Upper lobe of left lung (tissue), 6 donors: Measurements from ENCODE around the gene CSK. TPM values are rescaled to one million over a fixed set of nuclear protein-coding genes. Genes with fewer than 3 reads are reported as not detected.

Experiments used
- ATAC-seq, 2 donors: fragments of 200-7000 bp; cut with Tn5 transposase; one replicate each; pipeline ENCODE4 v1.9.1; 2022; ENCODE audit warnings: mild to moderate bottlenecking in 2 of 2, moderate library complexity in 2 of 2; ENCODE audit not compliant: low FRiP score in 2 of 2
- DNase-seq, 2 donors: peaks; one replicate each; pipeline ENCODE4 v3.0.0-alpha.2; 2019 to 2020
- H3K27ac ChIP-seq, 4 donors: fragments of 200-600 bp; sonication (generic); one replicate each; pipeline ENCODE4 v1.5.1; 2016 to 2019
- H3K27me3 ChIP-seq, 4 donors: fragments of 200-600 bp; sonication (generic); one replicate each; pipeline ENCODE4 v1.5.1; 2017 to 2019
- H3K36me3 ChIP-seq, 4 donors: fragments of 200-600 bp; sonication (generic); one replicate each; pipeline ENCODE4 v1.5.1; 2016 to 2019
- H3K4me1 ChIP-seq, 4 donors: fragments of 200-600 bp; sonication (generic); one replicate each; pipeline ENCODE4 v1.5.1; 2018 to 2019
- H3K4me3 ChIP-seq, 4 donors: fragments of 200-600 bp; sonication (generic); one replicate each; pipeline ENCODE4 v1.5.1; 2017 to 2019; ENCODE audit warnings: mild to moderate bottlenecking in 2 of 4, moderate library complexity in 1 of 4
- H3K9me3 ChIP-seq, 4 donors: fragments of 200-600 bp; sonication (generic); one replicate each; pipeline ENCODE4 v1.5.1; 2018 to 2019
- CTCF ChIP-seq, 6 experiments: fragments of 450-650 bp in 4 of 6; fragments of 200-600 bp in 2 of 6; sonication (generic) in 2 of 6; IDR thresholded peaks; one replicate each; pipeline ENCODE4 v1.5.1; 2016 to 2019; ENCODE audit warnings: antibody characterized with exemption in 6 of 6
- EP300 ChIP-seq, 4 donors: sonication (generic); formaldehyde crosslinking; IDR thresholded peaks; one replicate each; pipeline ENCODE4 v1.5.1; 2017; ENCODE audit warnings: antibody characterized with exemption in 4 of 4, control low read depth in 2 of 4
- POLR2A ChIP-seq, 4 donors: fragments of 450-650 bp; IDR thresholded peaks; one replicate each; pipeline ENCODE4 v1.5.1; 2016 to 2017; ENCODE audit warnings: antibody characterized with exemption in 4 of 4, mild to moderate bottlenecking in 2 of 4
- POLR2AphosphoS5 ChIP-seq, 2 donors: sonication (generic); formaldehyde crosslinking; IDR thresholded peaks; one replicate each; pipeline ENCODE4 v1.5.1; 2017; ENCODE audit warnings: antibody characterized with exemption in 2 of 2
- WGBS, 2 donors: methylation state at CpG; one replicate each; pipeline ENCODE4 v1.1.5; 2017 to 2018; 5-methylcytosine and 5-hydroxymethylcytosine counted together
- total RNA-seq, 6 donors: library from RNA; depleted of rRNA in 4 of 6; stranded (reverse); fragments of >200 nt in 4 of 6; gene quantifications; one replicate each; pipeline versions ENCODE4 v1.1.0 to v1.2.1, GENCODE V29; 2016 to 2021
- donor health status: DM: no; HTN: no; CAD: no; lungs with moderate emphysema.
- donor health status: DM: no; HTN: yes; CAD: no; lungs with severe emphysema.

CSK gene
- total RNA-seq, 6 donors from 2014 or later, result 32.7 to 104 (median 64.8) TPM

- DNase-seq, result no peak
- WGBS, 2 donors, result 87 to 90% methylated on average over 3 of the region's 3 CpGs
- no peak for ATAC-seq
- TF ChIP-seq POLR2AphosphoS5 (IDR thresholded peaks at IDR 0.05) (no peak), EP300 (IDR thresholded peaks at IDR 0.05) (no peak), POLR2A (IDR thresholded peaks at IDR 0.05) (no peak), CTCF (IDR thresholded peaks at IDR 0.05) (no peak)
- Histone ChIP-seq H3K27me3 (no peaks in the 10 kb centered on the region), H3K27ac (no peak overlapping the region), H3K4me1 (peaks cover 0 to 8% (median 0%) of the 10 kb centered on the region in 4 donors), H3K9me3 (no peaks in the 10 kb centered on the region), H3K36me3 (no peaks in the 10 kb centered on the region), H3K4me3 (no peak overlapping the region)
These were observed 28.1 kb downstream of the CSK start for GRCh38 chr15:74809956-74810355.

- 61 to 74% methylated on average over 8 to 11 of the region's 12 CpGs for WGBS, 2 donors
- no peaks in the 10 kb centered on the region for H3K27me3 ChIP-seq
- no peak for TF ChIP-seq EP300 (IDR thresholded peaks at IDR 0.05)
- no peak for TF ChIP-seq POLR2A (IDR thresholded peaks at IDR 0.05)
- no peak within 1 kb of the TSS for H3K4me3 ChIP-seq
- no peak within 1 kb of the TSS for H3K27ac ChIP-seq
- no peak for ATAC-seq
- no peaks in the 10 kb centered on the region for H3K9me3 ChIP-seq
- H3K4me1 ChIP-seq, result peaks cover 0 to 8% (median 0%) of the 10 kb centered on the region in 4 donors
- no peaks in the 10 kb centered on the region for H3K36me3 ChIP-seq
- no peak for DNase-seq
These were observed 30.7 kb downstream of the CSK start, which contains the start of gene LMAN1L for GRCh38 chr15:74812533-74812932. TSS of gene LMAN1L (plus strand) at chr15:74812835. CDS start at chr15:74812855, 20 bp downstream.

GRCh38 chr15:74815121-74815934 lies 33.4 kb downstream of the CSK start:
- 66 to 75% methylated on average over 9 to 10 of the region's 10 CpGs for WGBS, 2 donors
- peaks cover 0 to 6% (median 1%) of the 10 kb centered on the region in 4 donors for H3K4me1 ChIP-seq
- ATAC-seq, result no peak
- no peaks in the 10 kb centered on the region for H3K27me3 ChIP-seq
- H3K9me3 ChIP-seq, result no peaks in the 10 kb centered on the region
- no peaks in the 10 kb centered on the region for H3K36me3 ChIP-seq
- TF ChIP-seq POLR2AphosphoS5 (IDR thresholded peaks at IDR 0.05), result no peak
- TF ChIP-seq POLR2A (IDR thresholded peaks at IDR 0.05), result no peak
- TF ChIP-seq EP300 (IDR thresholded peaks at IDR 0.05), result no peak
- TF ChIP-seq CTCF (IDR thresholded peaks at IDR 0.05), result no peak
- no peak overlapping the region for H3K27ac ChIP-seq
- DNase-seq, result no peak
- H3K4me3 ChIP-seq, result no peak overlapping the region

GRCh38 chr15:74815961-74816360 lies 34.1 kb downstream of the CSK start:
- Histone ChIP-seq H3K4me1 (peaks cover 0 to 6% (median 1%) of the 10 kb centered on the region in 4 donors), H3K4me3 (no peak overlapping the region), H3K36me3 (no peaks in the 10 kb centered on the region), H3K27ac (no peak overlapping the region), H3K27me3 (no peaks in the 10 kb centered on the region), H3K9me3 (no peaks in the 10 kb centered on the region)
- 85 to 90% methylated on average over 6 to 11 of the region's 15 CpGs for WGBS, 2 donors
- ATAC-seq (no peak), DNase-seq (no peak)
- TF ChIP-seq CTCF (IDR thresholded peaks at IDR 0.05) (no peak), POLR2AphosphoS5 (IDR thresholded peaks at IDR 0.05) (no peak), EP300 (IDR thresholded peaks at IDR 0.05) (no peak), POLR2A (IDR thresholded peaks at IDR 0.05) (no peak)

GRCh38 chr15:74816624-74817369 lies 34.9 kb downstream of the CSK start:
- no peaks in the 10 kb centered on the region for H3K27me3 ChIP-seq
- DNase-seq (no peak), ATAC-seq (no peak)
- peaks cover 0 to 6% (median 1%) of the 10 kb centered on the region in 4 donors for H3K4me1 ChIP-seq
- no peak for TF ChIP-seq POLR2AphosphoS5 (IDR thresholded peaks at IDR 0.05)
- no peak for TF ChIP-seq EP300 (IDR thresholded peaks at IDR 0.05)
- TF ChIP-seq POLR2A (IDR thresholded peaks at IDR 0.05), result no peak
- TF ChIP-seq CTCF (IDR thresholded peaks at IDR 0.05), result no peak
- no peak overlapping the region for H3K27ac ChIP-seq
- no peaks in the 10 kb centered on the region for H3K9me3 ChIP-seq
- WGBS, 2 donors, result 64 to 66% methylated on average over 13 to 16 of the region's 19 CpGs
- H3K4me3 ChIP-seq, result no peak overlapping the region
- H3K36me3 ChIP-seq, result no peaks in the 10 kb centered on the region
